PC-9 (cell line): ENCODE measurements around the gene BMP10. TPM values are rescaled to one million over a fixed set of nuclear protein-coding genes. Genes with fewer than 3 reads are reported as not detected.

ENCODE experiments used
- BruUV-seq: library from RNA; stranded (reverse); fragments of 400-500 nt; replicated peaks from 2 replicates; lab custom pipeline; 2021; lab: Mats Ljungman, UMichigan
- CTCF ChIA-PET: fragments of 300-600 bp; sonication (Branson Sonifier 250); formaldehyde crosslinking; loops from one replicate; lab custom pipeline; 2022; ENCODE audit warnings: antibody characterized with exemption; lab: Charles Lee
- POLR2A ChIA-PET: fragments of 300-600 bp; sonication (Branson Sonifier 250); formaldehyde crosslinking; loops from one replicate; lab custom pipeline; 2022; ENCODE audit warnings: antibody characterized with exemption; ENCODE audit not compliant: unreplicated experiment; lab: Charles Lee
- DNase-seq, 2 experiments: peaks; one replicate each; pipeline versions ENCODE4 v3.0.0 to v3.0.0-alpha.2; 2015 to 2022; ENCODE audit warnings: mixed read lengths in 1 of 2
- H2AFZ ChIP-seq: fragments of 200-600 bp; sonication (generic); 2 replicates; pipeline ENCODE4 v1.8.1; 2017; ENCODE audit warnings: antibody characterized with exemption
- H3F3A ChIP-seq: fragments of 200-600 bp; sonication (generic); 2 replicates; pipeline ENCODE4 v1.8.1; 2017; ENCODE audit warnings: antibody characterized with exemption, mild to moderate bottlenecking, low read depth; ENCODE audit not compliant: insufficient read depth
- H3K27ac ChIP-seq: fragments of 200-600 bp; sonication (generic); 2 replicates; pipeline ENCODE4 v1.6.1; 2016; ENCODE audit warnings: mixed run types
- H3K27me3 ChIP-seq: fragments of 200-600 bp; sonication (generic); 2 replicates; pipeline ENCODE4 v1.6.1; 2016; ENCODE audit warnings: low read depth, mixed run types; ENCODE audit not compliant: insufficient read depth
- H3K36me3 ChIP-seq: fragments of 200-600 bp; sonication (generic); 2 replicates; pipeline ENCODE4 v1.6.1; 2016; ENCODE audit warnings: low read depth, mixed run types
- H3K4me1 ChIP-seq: fragments of 200-600 bp; sonication (generic); replicated peaks from 2 replicates; pipeline ENCODE4 v1.6.1; 2016; ENCODE audit warnings: mixed run types; ENCODE audit not compliant: insufficient read depth
- H3K4me2 ChIP-seq: fragments of 200-600 bp; sonication (generic); 2 replicates; pipeline ENCODE4 v1.6.1; 2017; ENCODE audit warnings: mixed run types
- H3K4me3 ChIP-seq: fragments of 200-600 bp; sonication (generic); 2 replicates; pipeline ENCODE4 v1.6.1; 2016; ENCODE audit warnings: mixed run types
- H3K79me2 ChIP-seq: fragments of 200-600 bp; sonication (generic); 2 replicates; pipeline ENCODE4 v1.6.1; 2017; ENCODE audit warnings: low read depth, mixed run types
- H3K9me2 ChIP-seq: fragments of 200-600 bp; sonication (generic); 2 replicates; pipeline ENCODE4 v1.8.1; 2017; ENCODE audit warnings: mild to moderate bottlenecking; ENCODE audit not compliant: insufficient read depth
- H3K9me3 ChIP-seq: fragments of 200-600 bp; sonication (generic); 2 replicates; pipeline ENCODE4 v1.8.1; 2016; ENCODE audit warnings: low read depth; ENCODE audit not compliant: insufficient read depth
- H4K20me1 ChIP-seq: fragments of 200-600 bp; sonication (generic); 2 replicates; pipeline ENCODE4 v1.8.1; 2017; ENCODE audit not compliant: insufficient read depth
- EZH2 ChIP-seq: fragments of 200-600 bp; sonication (generic); IDR thresholded peaks from 2 replicates; pipeline ENCODE4 v1.8.0; 2017; ENCODE audit warnings: antibody characterized with exemption, low read depth
- intact Hi-C: fragments of 100-400 bp; cut with micrococcal nuclease; formaldehyde crosslinking; loops from one replicate; pipeline ENCODE4 v1.10.0; 2022; ENCODE audit not compliant: unreplicated experiment
- total RNA-seq: library from RNA; stranded (reverse); gene quantifications from 2 replicates; pipeline ENCODE4 v1.2.3, GENCODE V29; 2021
- TF ChIP-seq, protein P1 (sequence below): fragments of 200-600 bp; sonication (generic); conservative IDR thresholded peaks from 2 replicates; pipeline ENCODE4 v1.6.1; 2017; ENCODE audit warnings: mixed run types, antibody characterized with exemption, mild to moderate bottlenecking, moderate library complexity

The BMP10 gene
- total RNA-seq, 1 experiment from 2014 or later, result not detected

DNA sequence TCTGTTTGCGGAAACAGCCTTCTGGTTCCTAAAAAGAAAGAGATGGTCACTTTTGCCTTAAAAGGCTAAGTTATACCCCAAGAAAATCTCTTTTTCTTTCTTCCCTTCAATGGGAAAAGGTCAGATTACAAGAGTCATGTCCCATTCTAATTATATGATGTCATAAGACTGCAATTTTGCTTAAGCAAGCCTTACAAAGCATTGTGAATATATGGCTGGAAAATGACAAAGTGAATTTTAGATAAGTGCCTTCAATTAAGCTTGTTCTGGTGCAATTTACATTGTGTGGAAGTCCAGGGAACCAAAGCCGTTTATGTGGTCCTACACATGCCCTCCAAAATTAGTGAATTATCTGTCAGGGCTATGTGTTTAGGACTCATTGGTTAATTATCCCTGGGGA, 7.6 kb upstream of the BMP10 start:
- H3K27me3 ChIP-seq, result 0 out of 2 replicates have a peak, but pooled peaks cover 6% of the 10 kb centered on the region
- intact Hi-C loops, result no loop called here
- H4K20me1 ChIP-seq, result no peaks in the 10 kb centered on the region
- H3K4me2 ChIP-seq, result no peak overlapping the region
- no peak for DNase-seq
- CTCF ChIA-PET, result no interaction called here
- H3K27ac ChIP-seq, result no peak overlapping the region
- no peaks in the 10 kb centered on the region for H3K36me3 ChIP-seq
- no peaks in the 10 kb centered on the region for H3K9me3 ChIP-seq
- no peaks in the 10 kb centered on the region for H3K4me1 ChIP-seq
- no TSS peak for BruUV-seq
- POLR2A ChIA-PET, result interaction anchor here (0.6 kb wide), 1 partner anchor 46 kb away, joined by 3 read pairs; no protein-coding TSS in a partner anchor
- no peak overlapping the region for H2AFZ ChIP-seq
- H3K79me2 ChIP-seq, result no peaks in the 10 kb centered on the region
- no peak for TF ChIP-seq EZH2
- TF ChIP-seq, protein P1, sequence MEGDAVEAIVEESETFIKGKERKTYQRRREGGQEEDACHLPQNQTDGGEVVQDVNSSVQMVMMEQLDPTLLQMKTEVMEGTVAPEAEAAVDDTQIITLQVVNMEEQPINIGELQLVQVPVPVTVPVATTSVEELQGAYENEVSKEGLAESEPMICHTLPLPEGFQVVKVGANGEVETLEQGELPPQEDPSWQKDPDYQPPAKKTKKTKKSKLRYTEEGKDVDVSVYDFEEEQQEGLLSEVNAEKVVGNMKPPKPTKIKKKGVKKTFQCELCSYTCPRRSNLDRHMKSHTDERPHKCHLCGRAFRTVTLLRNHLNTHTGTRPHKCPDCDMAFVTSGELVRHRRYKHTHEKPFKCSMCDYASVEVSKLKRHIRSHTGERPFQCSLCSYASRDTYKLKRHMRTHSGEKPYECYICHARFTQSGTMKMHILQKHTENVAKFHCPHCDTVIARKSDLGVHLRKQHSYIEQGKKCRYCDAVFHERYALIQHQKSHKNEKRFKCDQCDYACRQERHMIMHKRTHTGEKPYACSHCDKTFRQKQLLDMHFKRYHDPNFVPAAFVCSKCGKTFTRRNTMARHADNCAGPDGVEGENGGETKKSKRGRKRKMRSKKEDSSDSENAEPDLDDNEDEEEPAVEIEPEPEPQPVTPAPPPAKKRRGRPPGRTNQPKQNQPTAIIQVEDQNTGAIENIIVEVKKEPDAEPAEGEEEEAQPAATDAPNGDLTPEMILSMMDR, result no peak
- H3F3A ChIP-seq, result no peaks in the 10 kb centered on the region
- H3K4me3 ChIP-seq, result no peak overlapping the region
- H3K9me2 ChIP-seq, result no peaks in the 10 kb centered on the region

DNA sequence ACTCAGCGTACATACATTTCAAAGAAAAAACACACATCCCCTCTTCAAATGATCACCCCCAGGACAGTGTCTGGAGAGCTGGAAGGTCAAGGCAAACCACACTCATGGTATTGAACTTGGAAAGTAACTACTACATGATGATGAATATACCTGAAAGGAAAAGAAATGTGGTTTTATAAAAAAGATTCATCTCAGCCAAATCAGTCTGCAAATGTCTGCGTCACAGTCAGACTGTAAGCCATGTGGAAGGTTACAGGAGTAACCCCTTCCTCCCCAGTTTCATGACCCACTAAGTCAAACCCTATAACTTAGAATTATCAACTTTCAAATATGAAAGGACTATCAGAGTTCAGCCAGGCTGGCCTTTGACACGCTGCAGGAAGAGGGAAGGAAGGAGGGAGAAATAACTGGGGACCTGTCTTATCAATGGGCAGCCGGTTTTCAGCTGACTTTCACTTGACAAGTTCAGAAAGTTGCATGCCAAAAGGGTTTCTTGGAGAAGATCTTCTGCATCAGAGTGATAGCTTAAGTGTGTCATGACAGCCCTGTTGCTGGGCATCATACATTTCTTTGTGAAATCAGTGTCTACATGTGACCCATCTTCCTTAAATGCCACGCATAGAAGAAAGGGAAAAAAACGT, 7.0 kb upstream of the BMP10 start:
- POLR2A ChIA-PET, result no interaction called here
- Histone ChIP-seq H3K4me1 (no peaks in the 10 kb centered on the region), H4K20me1 (no peaks in the 10 kb centered on the region), H3K79me2 (no peaks in the 10 kb centered on the region), H3K27me3 (0 out of 2 replicates have a peak, but pooled peaks cover 5% of the 10 kb centered on the region), H3K9me3 (no peaks in the 10 kb centered on the region), H3K27ac (no peak overlapping the region), H3K4me3 (no peak overlapping the region), H3K36me3 (no peaks in the 10 kb centered on the region), H3K9me2 (no peaks in the 10 kb centered on the region), H2AFZ (no peak overlapping the region), H3K4me2 (no peak overlapping the region), H3F3A (no peaks in the 10 kb centered on the region)
- BruUV-seq, result no TSS peak
- CTCF ChIA-PET, result no interaction called here
- intact Hi-C loops, result no loop called here
- no peak for TF ChIP-seq EZH2
- TF ChIP-seq, protein P1, result no peak
- no peak for DNase-seq

DNA sequence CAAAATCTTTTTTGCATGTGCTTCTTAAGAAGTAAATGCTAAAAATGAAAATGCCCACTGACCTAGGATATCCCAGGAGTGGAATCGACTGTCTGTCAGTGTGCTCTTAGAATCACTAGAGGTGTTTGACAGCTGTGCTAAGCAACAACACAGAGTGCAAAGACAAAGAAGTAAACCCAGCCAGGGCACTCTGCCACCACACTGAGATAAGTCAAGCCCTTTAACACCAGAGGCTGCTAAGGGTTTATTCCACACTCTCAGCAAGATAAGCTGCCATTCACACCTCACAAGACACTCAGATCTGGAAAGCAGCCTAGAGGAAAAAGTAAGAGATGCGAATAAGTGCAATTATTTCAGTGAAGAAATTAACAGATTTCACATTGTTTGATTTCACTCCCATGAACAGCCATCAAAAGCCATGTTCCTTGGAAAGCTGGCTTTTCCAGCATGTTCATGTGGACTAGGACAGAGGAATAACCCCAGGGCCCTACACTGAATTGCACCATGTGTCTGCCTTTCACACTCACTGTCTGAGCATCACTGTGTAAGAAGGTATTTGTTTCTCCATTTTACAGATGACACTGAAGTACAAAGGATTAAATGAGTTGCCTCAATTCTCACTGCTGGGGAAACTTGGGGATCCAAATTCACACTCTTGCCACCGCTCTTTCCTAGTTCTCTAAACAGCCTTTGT, 6.0 kb upstream of the BMP10 start:
- no peaks in the 10 kb centered on the region for H3K36me3 ChIP-seq
- ChIA-PET CTCF (no interaction called here), POLR2A (no interaction called here)
- TF ChIP-seq EZH2, result no peak
- TF ChIP-seq, protein P1, result no peak
- H3K4me3 ChIP-seq, result no peak overlapping the region
- no peak overlapping the region for H3K4me2 ChIP-seq
- H3K4me1 ChIP-seq, result no peaks in the 10 kb centered on the region
- no peak overlapping the region for H2AFZ ChIP-seq
- H3K27me3 ChIP-seq, result no peaks in the 10 kb centered on the region
- BruUV-seq, result no TSS peak
- H4K20me1 ChIP-seq, result no peaks in the 10 kb centered on the region
- intact Hi-C loops, result no loop called here
- no peaks in the 10 kb centered on the region for H3K79me2 ChIP-seq
- no peaks in the 10 kb centered on the region for H3F3A ChIP-seq
- no peaks in the 10 kb centered on the region for H3K9me3 ChIP-seq
- H3K9me2 ChIP-seq, result no peaks in the 10 kb centered on the region
- no peak overlapping the region for H3K27ac ChIP-seq
- DNase-seq, result no peak
